HG02981 (cell line): ENCODE results near the gene ARHGEF7.
"Not testable (repeated sequence)": the region's sequence is repeated elsewhere in the genome, so short reads cannot be mapped to it uniquely, and the experiment has no call there.

Source experiments
- ATAC-seq: cut with Tn5 transposase; IDR thresholded peaks from one replicate; pipeline ENCODE4 v1.9.1; 2021; ENCODE audit warnings: mild to moderate bottlenecking, moderate library complexity; ENCODE audit not compliant: unreplicated experiment

The ARHGEF7 gene, protein sequence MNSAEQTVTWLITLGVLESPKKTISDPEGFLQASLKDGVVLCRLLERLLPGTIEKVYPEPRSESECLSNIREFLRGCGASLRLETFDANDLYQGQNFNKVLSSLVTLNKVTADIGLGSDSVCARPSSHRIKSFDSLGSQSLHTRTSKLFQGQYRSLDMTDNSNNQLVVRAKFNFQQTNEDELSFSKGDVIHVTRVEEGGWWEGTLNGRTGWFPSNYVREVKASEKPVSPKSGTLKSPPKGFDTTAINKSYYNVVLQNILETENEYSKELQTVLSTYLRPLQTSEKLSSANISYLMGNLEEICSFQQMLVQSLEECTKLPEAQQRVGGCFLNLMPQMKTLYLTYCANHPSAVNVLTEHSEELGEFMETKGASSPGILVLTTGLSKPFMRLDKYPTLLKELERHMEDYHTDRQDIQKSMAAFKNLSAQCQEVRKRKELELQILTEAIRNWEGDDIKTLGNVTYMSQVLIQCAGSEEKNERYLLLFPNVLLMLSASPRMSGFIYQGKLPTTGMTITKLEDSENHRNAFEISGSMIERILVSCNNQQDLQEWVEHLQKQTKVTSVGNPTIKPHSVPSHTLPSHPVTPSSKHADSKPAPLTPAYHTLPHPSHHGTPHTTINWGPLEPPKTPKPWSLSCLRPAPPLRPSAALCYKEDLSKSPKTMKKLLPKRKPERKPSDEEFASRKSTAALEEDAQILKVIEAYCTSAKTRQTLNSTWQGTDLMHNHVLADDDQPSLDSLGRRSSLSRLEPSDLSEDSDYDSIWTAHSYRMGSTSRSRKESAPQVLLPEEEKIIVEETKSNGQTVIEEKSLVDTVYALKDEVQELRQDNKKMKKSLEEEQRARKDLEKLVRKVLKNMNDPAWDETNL

DNA sequence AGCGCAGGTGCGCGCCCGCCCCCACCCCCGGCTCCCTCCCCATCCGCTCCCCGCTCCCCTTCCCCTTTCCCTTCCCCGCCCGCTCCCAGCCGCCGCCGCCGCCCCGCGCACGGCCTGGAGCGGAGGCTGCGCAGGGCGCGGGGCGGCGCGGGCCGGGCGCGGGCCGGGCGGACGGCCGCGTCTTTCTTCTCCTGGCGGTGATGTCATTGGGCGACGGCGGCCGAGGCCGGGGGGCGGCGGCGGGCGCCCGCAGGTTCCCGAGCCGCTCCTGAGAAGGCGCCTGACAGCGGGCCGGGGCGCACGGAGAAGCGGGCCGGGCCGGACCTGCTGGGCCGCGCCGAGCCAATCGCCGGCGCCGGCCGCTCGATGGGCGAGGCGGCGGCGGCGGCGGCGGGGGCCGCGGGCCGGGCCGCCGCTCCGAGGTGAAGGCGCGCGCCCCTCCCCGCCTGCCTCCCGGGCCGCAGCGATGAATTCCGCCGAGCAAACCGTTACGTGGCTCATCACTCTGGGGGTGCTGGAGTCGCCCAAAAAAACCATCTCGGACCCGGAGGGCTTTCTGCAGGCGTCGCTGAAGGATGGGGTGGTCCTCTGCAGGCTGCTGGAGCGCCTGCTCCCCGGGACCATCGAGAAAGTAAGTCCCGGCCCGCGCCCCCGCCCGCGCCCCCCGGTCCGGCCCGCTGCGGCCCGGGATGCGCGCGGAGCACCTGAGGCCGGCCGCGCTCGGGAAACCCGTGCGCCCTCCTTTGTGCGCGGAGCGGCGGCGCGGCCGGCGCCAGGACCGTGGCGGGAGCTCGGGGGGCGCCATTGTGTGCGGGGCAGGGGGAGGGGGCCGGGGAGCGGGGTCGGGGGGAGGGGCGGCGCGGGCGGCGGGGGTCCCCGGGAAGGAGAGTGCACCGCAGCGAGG is at the start of gene ARHGEF7:
Gene ARHGEF7 (plus strand): TSS at position 250 of the 904 bp plus-strand sequence. CDS start 217 bp downstream, at position 467.
- ATAC-seq = no peak

DNA sequence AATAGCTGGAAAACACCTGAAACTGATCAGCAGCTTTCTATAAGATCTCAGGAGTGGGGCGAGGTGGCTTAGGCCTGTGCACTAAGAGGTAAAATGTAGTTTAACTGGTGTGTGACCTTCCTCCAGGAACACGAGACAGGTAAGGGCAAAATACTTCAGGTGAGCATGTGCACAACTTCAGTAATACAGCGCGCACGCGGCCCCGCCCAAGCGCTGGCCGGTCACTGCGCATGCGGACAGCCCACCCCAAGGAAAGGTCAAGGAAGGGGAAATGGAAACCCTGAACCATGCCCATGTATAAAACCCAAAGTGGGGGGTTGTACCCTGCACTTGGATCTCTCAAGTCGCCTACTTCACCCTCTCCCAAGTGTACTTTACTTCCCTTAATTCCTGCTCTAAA is 49.4 kb upstream of the ARHGEF7 start:
- ATAC-seq = no peak

DNA sequence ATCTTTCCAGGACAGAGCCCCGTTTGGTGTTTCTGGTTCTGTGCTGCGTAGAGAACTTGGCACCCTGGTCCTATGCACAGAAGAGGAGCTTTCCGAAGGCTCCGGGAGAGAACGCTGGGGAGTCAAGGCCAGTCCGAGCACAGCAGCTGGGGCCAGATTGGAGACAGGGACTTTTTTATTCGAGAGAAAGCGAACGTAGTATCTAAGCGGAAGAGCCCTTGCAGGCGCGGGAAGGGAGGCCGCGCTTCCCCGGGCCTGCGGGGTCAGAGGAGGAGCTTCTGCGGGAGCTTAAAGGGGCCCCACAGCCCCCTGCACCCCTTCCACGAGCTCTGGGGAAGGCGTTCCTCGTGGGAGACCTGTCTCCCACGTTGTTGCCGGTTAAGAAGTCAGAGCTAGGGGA is 48.6 kb upstream of the ARHGEF7 start:
- no peak for ATAC-seq

DNA sequence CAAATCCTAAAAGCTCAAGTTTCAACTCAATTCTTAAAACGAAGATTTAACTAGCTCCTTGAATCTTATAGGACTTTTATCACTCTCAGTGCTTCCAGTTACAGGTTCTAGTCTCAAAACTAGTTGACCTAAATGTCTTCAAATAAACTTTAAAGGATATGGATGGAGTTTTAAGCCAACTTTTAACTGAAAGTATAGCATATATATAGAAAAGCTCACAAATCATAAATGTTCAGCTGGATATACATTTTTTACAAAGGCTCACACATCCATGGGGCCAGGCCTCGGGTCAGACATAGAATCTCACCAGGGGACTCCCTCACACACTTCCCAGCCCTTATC is 47.1 kb upstream of the ARHGEF7 start:
- ATAC-seq = no peak

DNA sequence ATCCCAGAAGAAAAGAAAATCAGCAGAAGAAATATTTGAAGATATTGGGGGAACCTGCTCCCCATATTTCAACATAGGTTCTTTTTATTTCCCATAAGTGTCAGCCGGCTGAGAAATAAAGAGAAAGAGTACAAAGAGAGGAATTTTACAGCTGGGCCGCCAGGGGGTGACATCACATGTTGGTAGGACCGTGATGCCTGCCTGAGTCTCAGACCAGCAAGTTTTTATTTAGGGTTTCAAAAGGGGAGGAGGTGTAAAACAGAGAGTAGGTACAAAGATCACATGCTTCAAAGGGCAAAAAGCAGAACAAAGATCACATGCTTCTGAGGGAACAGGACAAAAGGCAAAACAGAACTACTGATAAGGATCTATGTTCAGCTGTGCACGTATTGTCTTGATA is 44.0 kb upstream of the ARHGEF7 start:
- ATAC-seq = not testable (repeated sequence)

DNA sequence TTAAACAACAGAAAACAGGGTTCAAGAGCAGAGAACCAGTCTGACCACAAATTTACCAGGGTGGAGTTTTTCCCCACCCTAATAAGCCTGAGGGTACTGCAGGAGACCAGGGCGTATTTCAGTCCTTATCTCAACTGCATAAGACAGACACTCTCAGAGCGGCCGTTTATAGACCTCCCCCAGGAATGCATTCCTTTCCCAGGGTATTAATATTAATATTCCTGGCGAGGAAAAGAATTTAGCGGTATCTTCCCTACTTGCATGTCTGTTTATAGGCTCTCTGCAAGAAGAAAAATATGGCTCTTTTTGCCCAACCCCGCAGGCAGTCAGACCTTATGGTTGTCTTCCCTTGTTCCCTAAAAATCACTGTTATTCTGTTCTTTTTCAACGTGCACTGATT is 43.6 kb upstream of the ARHGEF7 start:
- ATAC-seq = not testable (repeated sequence)

DNA sequence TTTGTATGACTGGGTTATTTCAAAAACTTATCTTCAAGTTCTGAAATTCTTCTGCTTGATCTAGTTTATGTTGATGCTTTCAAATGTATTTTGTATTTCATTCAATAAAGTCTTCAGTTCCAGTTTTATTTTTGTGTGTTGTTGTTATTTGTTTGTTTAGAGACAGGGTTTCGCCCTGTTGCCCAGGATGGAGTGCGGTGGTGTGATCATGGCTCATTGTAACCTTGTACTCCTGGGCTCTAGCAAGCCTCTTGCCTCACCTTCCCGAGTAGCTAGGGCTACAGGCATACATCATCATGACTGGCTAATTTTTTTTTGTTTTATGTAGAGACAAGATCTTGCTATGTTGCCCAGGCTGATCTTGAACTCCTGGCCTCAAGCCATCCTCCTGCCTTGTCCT is 40.3 kb upstream of the ARHGEF7 start:
- ATAC-seq = no peak

DNA sequence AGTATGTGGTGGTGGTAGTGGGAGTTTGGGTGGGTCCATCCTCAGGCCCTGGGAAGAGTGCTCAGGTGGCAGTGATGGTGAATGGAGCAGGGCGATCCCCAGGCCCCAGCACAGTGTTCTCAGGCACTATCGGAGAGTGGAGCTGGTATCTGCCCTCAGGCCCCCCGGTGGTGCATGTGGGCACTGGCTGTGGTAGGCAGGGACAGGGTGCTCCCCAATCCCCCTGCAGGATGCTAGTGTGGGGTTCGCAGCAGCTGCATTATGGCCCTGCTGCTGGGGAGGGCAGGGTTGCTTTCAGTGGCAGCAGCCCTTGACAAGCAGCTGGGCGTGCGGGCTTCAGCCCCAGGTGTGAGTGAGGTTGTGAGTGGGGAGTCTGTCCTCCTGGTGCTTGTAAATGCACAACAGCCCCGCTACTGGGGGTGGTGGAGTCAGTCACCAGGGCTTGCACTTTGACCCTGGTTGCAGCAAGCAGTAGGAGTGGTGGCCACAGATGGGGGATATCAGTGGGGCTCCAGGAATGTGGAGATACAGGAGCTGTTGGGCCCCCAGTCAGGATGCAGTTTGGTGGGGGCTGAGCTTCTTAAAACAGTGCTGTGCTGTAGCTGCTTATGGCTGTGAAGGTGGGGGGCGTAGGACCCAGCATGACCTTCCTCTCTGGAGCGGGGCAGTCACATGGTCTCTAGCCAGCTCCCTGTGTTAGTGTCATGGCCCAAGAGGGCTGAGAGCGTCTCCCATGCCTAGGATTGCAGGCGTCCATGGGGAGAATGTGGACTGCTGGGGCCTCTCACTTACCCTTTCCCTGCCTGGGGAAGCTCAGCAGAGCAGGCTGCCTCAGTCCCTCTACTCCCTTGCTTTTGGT is 38.7 kb upstream of the ARHGEF7 start:
- ATAC-seq = no peak

DNA sequence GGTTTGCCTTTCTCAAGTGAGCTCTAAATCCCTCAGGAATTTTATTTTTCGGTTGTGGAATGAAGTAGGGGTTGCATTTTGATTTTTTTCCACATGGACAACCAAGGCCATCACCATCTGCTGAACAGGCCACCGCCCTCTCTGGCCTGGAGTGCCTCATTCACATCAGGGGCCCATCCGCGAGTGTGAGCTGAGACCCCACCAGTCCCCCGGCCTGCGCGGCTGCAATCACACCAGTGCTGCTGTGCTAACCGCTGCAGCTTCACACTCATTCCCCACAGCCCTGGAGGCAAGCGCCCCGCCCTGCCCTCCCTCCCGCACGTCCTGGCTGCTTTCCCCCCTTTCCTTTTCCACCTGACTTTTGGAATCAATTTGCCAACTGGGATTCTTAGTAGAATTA is 35.7 kb upstream of the ARHGEF7 start:
- ATAC-seq = no peak

DNA sequence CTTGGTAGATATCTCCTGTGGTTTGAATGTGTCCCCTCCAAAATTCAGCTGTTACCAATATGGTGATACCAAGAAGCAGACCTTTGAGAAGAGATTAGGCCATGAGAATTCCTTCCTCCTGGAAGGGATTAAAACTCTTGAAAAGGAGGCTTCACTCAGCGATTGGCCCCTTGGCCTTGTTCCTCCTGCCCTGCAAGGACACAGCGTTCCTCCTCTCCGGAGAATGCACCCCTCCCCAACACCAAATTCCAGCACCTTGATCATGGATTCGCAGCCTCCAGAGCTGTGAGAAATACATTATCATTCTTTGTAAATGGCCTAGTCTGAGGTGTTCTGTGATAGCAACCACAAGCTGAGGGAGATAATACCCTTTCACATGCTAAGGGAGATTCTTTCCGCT is 34.5 kb upstream of the ARHGEF7 start:
- ATAC-seq = no peak

DNA sequence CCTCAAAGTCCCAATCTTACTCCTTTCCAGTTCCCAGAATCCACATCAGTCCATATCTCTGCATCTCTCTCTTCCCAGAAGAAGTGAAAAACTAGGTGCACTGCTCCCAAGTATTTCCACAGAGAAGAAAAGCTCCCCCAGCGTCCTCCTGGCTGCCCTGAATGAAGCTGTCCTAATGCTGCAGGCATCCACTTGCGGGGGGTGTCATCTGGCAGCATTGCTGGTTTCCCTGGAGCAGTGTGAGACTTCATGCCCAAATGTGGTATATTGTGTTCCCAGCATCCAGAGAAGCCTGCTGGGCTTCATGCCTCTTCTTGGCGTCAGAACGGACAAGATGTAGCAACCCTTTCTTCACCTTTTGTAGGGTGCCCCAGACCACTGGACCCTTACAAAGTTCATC is 32.9 kb upstream of the ARHGEF7 start:
- ATAC-seq = no peak

DNA sequence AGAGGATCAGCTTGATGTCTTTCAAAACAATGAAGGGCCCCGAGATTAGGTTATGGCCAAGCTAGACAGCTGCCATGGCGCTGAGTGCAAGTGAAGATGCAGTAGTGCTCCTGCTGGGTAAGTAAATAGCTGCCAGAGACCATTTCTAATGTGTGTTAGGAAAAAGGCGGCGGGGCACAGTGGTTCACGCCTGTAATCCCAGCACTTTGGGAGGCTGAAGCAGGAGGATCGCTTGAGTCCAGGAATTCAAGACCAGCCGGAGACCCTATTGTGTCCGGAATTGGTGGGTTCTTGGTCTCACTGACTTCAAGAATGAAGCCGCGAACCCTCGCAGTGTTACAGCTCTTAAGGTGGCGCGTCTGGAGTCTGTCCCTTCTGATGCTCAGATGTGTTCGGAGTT is 32.3 kb upstream of the ARHGEF7 start:
- ATAC-seq = not testable (repeated sequence)

DNA sequence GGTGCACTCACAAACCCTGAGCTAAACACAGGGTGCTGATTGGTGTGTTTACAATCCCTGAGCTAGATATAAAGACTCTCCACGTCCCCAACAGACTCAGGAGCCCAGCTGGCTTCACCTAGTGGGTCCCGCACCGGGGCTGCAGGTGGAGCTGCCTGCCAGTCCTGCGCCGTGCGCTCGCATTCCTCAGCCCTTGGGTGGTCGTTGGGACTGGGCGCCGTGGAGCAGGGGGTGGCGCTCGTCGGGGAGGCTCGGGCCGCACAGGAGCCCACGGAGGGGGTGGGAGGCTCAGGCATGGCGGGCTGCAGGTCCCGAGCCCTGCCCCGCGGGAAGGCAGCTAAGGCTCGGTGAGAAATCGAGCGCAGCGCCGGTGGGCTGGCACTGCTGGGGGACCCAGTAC is 31.4 kb upstream of the ARHGEF7 start:
- not testable (repeated sequence) for ATAC-seq

DNA sequence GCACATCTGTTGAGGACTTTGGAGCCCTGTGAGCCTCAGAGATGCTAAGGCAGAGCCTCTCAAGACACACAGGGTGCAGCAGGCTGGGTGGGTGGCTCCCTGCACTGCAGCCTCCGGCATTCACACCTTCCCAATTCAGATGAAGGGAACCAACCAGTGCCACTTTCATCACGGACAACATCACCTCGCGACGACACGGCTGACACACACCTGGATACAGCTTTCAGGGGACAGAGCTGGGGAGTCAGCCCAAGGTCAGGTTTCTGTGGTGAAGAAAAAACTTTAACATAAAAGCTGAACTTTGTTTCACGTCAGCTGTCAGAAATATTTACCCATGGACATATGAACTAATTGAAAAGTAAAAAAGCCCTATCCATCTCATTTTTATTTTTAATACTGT is 24.9 kb upstream of the ARHGEF7 start:
- no peak for ATAC-seq

DNA sequence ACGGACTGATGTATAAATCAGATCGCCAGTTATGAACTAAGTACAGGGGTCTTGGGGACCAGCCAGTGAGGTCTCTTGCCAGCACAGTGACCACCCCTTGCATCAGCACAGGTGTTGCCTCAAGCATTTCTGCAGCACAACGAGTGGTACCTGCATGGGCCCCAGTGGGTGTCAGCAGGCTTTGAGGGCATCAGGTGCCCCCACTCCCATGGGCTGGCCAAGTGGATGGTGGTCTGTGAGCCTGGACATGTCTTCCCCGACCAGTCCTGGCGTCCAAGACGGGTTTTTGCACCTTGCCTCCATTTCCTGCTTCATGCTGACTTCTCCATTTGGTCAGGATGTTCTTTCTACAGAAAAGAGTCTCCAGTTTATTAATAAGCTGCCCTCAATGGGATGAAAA is 22.4 kb upstream of the ARHGEF7 start:
- ATAC-seq = no peak

DNA sequence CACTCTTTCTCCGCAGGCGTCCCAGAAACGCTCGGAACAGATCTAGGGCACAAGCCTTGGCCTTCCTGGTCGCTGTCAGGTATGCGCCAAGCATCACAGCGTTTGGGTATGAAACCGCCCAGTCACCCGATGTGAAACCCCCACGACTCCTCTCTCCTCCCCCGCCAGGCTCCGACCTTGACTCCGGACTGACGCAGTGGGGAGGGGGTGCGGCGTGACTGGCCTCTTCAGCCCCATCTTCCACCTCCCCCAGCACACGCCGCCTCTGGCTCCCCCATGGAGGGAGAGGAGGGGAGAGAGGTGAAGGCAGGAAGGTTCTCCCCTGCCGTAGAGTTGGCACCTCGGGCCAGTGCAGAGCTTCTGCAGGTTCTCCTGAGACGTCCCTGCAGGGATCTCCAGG is 22.0 kb upstream of the ARHGEF7 start:
- ATAC-seq = no peak

DNA sequence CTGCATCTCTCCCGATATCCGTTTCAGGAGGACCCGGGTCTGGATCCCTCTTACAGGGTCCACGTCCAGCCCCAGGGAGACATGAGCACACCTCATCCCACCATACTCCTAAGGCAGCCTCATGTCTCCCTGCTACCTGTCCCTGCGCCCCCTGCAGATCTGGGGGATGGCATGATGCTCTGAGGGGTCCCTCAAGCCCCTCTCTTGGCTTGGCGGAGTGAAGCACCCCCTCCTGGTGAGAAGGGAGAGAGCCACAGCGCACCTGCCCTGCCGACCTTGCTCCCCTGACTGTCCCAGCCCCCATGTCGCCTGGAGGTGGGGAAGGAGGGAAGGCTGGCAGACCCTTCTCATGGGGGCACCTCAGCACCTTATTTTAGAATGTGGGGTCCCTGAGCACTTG is 21.5 kb upstream of the ARHGEF7 start:
- ATAC-seq = no peak

DNA sequence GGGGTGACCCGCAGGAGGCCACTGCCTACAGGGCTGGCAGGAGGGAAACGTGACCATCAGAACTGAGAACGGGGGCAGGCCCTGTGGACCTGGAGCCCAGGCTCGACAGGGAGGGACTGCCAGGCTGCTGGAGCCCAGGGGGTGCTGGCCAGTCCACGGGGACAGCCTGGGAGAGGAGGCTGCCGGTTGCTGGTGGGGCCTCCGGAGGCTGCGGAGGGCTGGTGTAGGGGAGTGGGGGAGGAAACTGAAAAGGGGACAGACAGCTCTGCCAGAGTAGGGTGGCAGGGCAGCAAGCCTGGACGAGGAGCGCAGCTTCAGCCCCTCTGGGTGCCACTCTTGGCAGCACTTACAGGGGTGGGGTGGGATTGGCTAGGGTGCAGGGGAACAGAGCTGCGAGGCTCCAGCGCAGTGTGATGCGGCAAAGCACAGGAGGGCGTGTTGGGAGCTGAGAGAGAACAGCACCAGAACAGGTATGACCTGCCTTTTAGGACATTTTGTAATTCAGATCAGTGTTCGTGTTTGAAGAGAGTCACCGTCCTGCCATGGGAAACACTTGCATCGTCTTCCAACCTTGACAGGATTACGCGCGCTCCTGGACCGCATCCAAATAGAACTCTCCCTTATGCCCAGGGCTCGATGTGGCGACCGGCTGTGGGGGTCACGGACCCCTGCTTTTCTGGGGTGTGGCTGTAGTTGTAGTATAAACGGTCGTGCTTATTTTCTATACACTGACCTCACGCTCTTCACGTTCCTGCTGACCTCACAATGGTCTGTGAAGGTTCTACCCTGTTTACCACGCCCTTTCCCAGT is 19.9 kb upstream of the ARHGEF7 start:
- no peak for ATAC-seq

DNA sequence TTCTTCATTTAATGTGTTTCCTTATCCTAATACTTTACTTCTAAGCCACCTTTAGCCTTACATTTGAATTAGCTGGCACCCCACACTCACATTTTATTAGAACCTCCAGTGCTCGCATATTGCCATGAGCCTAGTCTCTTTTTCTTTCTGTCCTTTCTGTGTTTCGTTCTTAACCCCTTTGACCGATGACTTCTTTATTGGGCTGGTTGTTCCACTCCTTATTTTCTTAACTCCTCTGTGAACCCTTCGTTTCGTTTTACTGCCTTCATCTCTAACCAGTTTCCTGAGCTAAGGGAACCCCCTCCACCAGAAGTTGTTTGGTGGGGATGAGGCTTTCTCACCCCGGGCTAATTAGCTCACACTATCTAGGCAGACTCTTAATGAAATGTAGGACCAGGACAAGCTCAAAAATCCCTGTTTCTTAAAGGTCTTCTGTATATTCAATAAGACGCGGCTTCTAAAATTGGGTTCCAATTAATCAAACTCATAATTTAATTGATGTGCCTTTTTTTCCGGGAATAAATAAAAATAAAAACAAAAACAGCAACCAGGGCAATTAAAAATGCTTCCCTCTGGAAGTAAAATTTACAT is 19.1 kb upstream of the ARHGEF7 start:
- ATAC-seq = no peak
